Progenitor cell of endocrine pancreas (in vitro differentiated cells): ENCODE results near the gene SESN1. TPM values are rescaled to one million over a fixed set of nuclear protein-coding genes. Genes with fewer than 3 reads are reported as not detected.

Experiments used
- DNase-seq: peaks from one replicate; pipeline ENCODE4 v3.0.0; 2021; ENCODE audit warnings: low spot score; ENCODE audit not compliant: unreplicated experiment
- H3K27ac Mint-ChIP-seq: 2 replicates; pipeline ENCODE4 v1.8.0; 2021; ENCODE audit warnings: mild to moderate bottlenecking, moderate library complexity, mixed read lengths
- H3K27me3 Mint-ChIP-seq: 2 replicates; pipeline ENCODE4 v1.8.0; 2021; ENCODE audit warnings: mixed read lengths
- H3K36me3 Mint-ChIP-seq: 2 replicates; pipeline ENCODE4 v1.8.0; 2022; ENCODE audit warnings: mixed read lengths; ENCODE audit not compliant: insufficient read depth
- H3K4me1 Mint-ChIP-seq: 2 replicates; pipeline ENCODE4 v1.8.0; 2021; ENCODE audit warnings: low read depth, mixed read lengths
- H3K4me3 Mint-ChIP-seq: 2 replicates; pipeline ENCODE4 v1.8.0; 2021; ENCODE audit warnings: low read depth, mild to moderate bottlenecking, moderate library complexity, mixed read lengths
- H3K9me3 Mint-ChIP-seq: 2 replicates; pipeline ENCODE4 v1.8.0; 2021; ENCODE audit warnings: low read depth, mixed read lengths
- CTCF ChIP-seq: fragments of 200-600 bp; sonication (generic); IDR thresholded peaks from one replicate; pipeline ENCODE4 v1.5.0; 2021; ENCODE audit warnings: antibody characterized with exemption, mild to moderate bottlenecking; ENCODE audit not compliant: unreplicated experiment
- total RNA-seq: library from RNA; stranded (reverse); gene quantifications from 2 replicates; pipeline ENCODE4 v1.2.1, GENCODE V29; 2021

SESN1 gene
- total RNA-seq, 1 donor from 2014 or later: 23.9 TPM

- Mint-ChIP-seq H3K27me3 (no peaks in the 10 kb centered on the region), H3K4me1 (peaks cover 31% of the 10 kb centered on the region), H3K36me3 (peaks cover 4% of the 10 kb centered on the region), H3K4me3 (peak within 1 kb of the TSS; percentile 95), H3K9me3 (no peaks in the 10 kb centered on the region), H3K27ac (peak within 1 kb of the TSS; percentile 100)
- TF ChIP-seq CTCF: peak; percentile 15
- peak; percentile 96 for DNase-seq
These were observed 589 bp upstream of the SESN1 start, which contains the start of gene CEP57L1 for GRCh38 chr6:109095036-109095834. TSS of gene CEP57L1 (plus strand) at chr6:109095507. CDS start at chr6:109145222, 49,715 bp downstream.

- DNase-seq: no peak
- Mint-ChIP-seq H3K27ac (peak overlapping the region; percentile 91), H3K9me3 (no peaks in the 10 kb centered on the region), H3K27me3 (no peaks in the 10 kb centered on the region), H3K4me3 (peak overlapping the region; percentile 95), H3K36me3 (peaks cover 5% of the 10 kb centered on the region), H3K4me1 (peaks cover 33% of the 10 kb centered on the region)
- TF ChIP-seq CTCF: no peak
These were observed 772 bp downstream of the SESN1 start for GRCh38 chr6:109093732-109094415.

- Mint-ChIP-seq H3K36me3 (peaks cover 7% of the 10 kb centered on the region), H3K27me3 (no peaks in the 10 kb centered on the region), H3K4me1 (peaks cover 36% of the 10 kb centered on the region), H3K4me3 (peak overlapping the region; percentile 65), H3K9me3 (no peaks in the 10 kb centered on the region), H3K27ac (no peak overlapping the region)
- no peak for TF ChIP-seq CTCF
- DNase-seq: no peak
These were observed 2.6 kb downstream of the SESN1 start for GRCh38 chr6:109092074-109092473.

GRCh38 chr6:109091314-109092024 lies 3.2 kb downstream of the SESN1 start:
- Mint-ChIP-seq H3K27ac (no peak overlapping the region), H3K9me3 (no peaks in the 10 kb centered on the region), H3K36me3 (peaks cover 7% of the 10 kb centered on the region), H3K4me1 (peaks cover 36% of the 10 kb centered on the region), H3K4me3 (peak overlapping the region; percentile 65), H3K27me3 (no peaks in the 10 kb centered on the region)
- no peak for DNase-seq
- no peak for TF ChIP-seq CTCF

GRCh38 chr6:109088995-109089394 lies 5.7 kb downstream of the SESN1 start:
- DNase-seq: no peak
- H3K4me3 Mint-ChIP-seq: no peak overlapping the region
- H3K27ac Mint-ChIP-seq: no peak overlapping the region
- H3K4me1 Mint-ChIP-seq: peaks cover 27% of the 10 kb centered on the region
- H3K36me3 Mint-ChIP-seq: peaks cover 7% of the 10 kb centered on the region
- TF ChIP-seq CTCF: no peak
- H3K27me3 Mint-ChIP-seq: no peaks in the 10 kb centered on the region
- no peaks in the 10 kb centered on the region for H3K9me3 Mint-ChIP-seq
